Tibial nerve (tissue), 4 donors: Measurements from ENCODE around the gene AARS1.
"Not testable (repeated sequence)": the region's sequence is repeated elsewhere in the genome, so short reads cannot be mapped to it uniquely, and the experiment has no call there.

Source experiments
- EP300 ChIP-seq, 2 donors: sonication (generic); formaldehyde crosslinking; IDR thresholded peaks; one replicate each; pipeline ENCODE4 v1.6.1; 2017; ENCODE audit warnings: antibody characterized with exemption in 2 of 2, mild to moderate bottlenecking in 1 of 2
- POLR2A ChIP-seq, 2 donors: fragments of 450-650 bp; IDR thresholded peaks; one replicate each; pipeline ENCODE4 v1.6.1; 2017; ENCODE audit warnings: antibody characterized with exemption in 2 of 2, mild to moderate bottlenecking in 2 of 2, moderate library complexity in 2 of 2
- TF ChIP-seq, protein P1 (sequence below), 5 experiments: fragments of 200-600 bp in 3 of 5; fragments of 450-650 bp in 2 of 5; sonication (generic) in 3 of 5; IDR thresholded peaks; one replicate each; pipeline ENCODE4 v1.5.1; 2016 to 2019; ENCODE audit warnings: antibody characterized with exemption in 5 of 5, mild to moderate bottlenecking in 3 of 5, moderate library complexity in 2 of 5

DNA sequence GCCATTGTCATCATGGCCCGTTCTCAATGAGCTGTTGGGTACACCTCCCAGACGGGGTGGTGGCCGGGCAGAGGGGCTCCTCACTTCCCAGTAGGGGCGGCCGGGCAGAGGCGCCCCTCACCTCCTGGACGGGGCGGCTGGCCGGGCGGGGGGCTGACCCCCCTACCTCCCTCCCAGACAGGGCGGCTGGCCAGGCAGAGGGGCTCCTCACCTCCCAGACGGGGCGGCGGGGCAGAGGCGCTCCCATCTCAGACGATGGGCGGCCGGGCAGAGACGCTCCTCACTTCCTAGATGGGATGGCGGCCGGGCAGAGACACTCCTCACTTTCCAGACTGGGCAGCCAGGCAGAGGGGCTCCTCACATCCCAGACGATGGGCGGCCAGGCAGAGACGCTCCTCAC is 64.7 kb downstream of the AARS1 start:
- TF ChIP-seq POLR2A, EP300 (IDR thresholded peaks at IDR 0.05): not testable (repeated sequence)
- TF ChIP-seq, protein P1, sequence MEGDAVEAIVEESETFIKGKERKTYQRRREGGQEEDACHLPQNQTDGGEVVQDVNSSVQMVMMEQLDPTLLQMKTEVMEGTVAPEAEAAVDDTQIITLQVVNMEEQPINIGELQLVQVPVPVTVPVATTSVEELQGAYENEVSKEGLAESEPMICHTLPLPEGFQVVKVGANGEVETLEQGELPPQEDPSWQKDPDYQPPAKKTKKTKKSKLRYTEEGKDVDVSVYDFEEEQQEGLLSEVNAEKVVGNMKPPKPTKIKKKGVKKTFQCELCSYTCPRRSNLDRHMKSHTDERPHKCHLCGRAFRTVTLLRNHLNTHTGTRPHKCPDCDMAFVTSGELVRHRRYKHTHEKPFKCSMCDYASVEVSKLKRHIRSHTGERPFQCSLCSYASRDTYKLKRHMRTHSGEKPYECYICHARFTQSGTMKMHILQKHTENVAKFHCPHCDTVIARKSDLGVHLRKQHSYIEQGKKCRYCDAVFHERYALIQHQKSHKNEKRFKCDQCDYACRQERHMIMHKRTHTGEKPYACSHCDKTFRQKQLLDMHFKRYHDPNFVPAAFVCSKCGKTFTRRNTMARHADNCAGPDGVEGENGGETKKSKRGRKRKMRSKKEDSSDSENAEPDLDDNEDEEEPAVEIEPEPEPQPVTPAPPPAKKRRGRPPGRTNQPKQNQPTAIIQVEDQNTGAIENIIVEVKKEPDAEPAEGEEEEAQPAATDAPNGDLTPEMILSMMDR (IDR thresholded peaks at IDR 0.05), result not testable (repeated sequence)
